Gastrocnemius medialis (tissue), 4 donors: ENCODE data around the gene EPDR1. TPM values are rescaled to one million over a fixed set of nuclear protein-coding genes. Genes with fewer than 3 reads are reported as not detected.

ENCODE experiments used
- ATAC-seq, 2 donors: fragments of 150-250 bp; one replicate each; pipeline ENCODE4 v1.9.1; 2016
- DNase-seq, 2 donors: peaks; one replicate each; pipeline ENCODE4 v3.0.0-alpha.2; 2019
- H3K27ac ChIP-seq, 4 donors: fragments of 200-600 bp; sonication (generic); 1 replicate in 1 of 4; 2 replicates in 3 of 4; pipeline ENCODE4 v1.5.1; 2016 to 2018; ENCODE audit warnings: mild to moderate bottlenecking in 2 of 4, moderate library complexity in 1 of 4
- H3K27me3 ChIP-seq, 3 donors: fragments of 200-600 bp; sonication (generic) in 2 of 3; 1 replicate in 1 of 3; 2 replicates in 2 of 3; pipeline versions ENCODE4 v1.5.1 to v1.6.0; 2016 to 2019; ENCODE audit warnings: mild to moderate bottlenecking in 1 of 3, moderate library complexity in 1 of 3
- H3K36me3 ChIP-seq, 2 donors: fragments of 200-600 bp; sonication (generic) in 1 of 2; one replicate each; pipeline ENCODE4 v1.5.1; 2017 to 2018
- H3K4me1 ChIP-seq, 2 donors: fragments of 200-600 bp; sonication (generic) in 1 of 2; one replicate each; pipeline ENCODE4 v1.5.1; 2016 to 2017; ENCODE audit warnings: mild to moderate bottlenecking in 2 of 2
- H3K4me3 ChIP-seq, 4 donors: fragments of 200-600 bp; sonication (generic) in 3 of 4; 1 replicate in 1 of 4; 2 replicates in 3 of 4; pipeline ENCODE4 v1.5.1; 2016 to 2019; ENCODE audit warnings: mild to moderate bottlenecking in 2 of 4
- H3K9me3 ChIP-seq, 3 donors: fragments of 200-600 bp; sonication (generic) in 2 of 3; 1 replicate in 1 of 3; 2 replicates in 2 of 3; pipeline ENCODE4 v1.5.1; 2016 to 2019
- POLR2A ChIP-seq, 2 donors: fragments of 450-650 bp; IDR thresholded peaks; one replicate each; pipeline ENCODE4 v1.6.1; 2017; ENCODE audit warnings: antibody characterized with exemption in 2 of 2, mild to moderate bottlenecking in 2 of 2, moderate library complexity in 2 of 2
- in situ Hi-C, 4 donors: fragments of 200-750 bp; cut with MboI; loops; one replicate each; pipeline versions ENCODE4 v1.15.0 to v1.8.0; 2017; ENCODE audit warnings: low sequenced_read_pairs in 4 of 4
- intact Hi-C: fragments of 100-400 bp; cut with DNase I; formaldehyde crosslinking; loops from one replicate; pipeline ENCODE4 v1.15.1; 2023; ENCODE audit warnings: low total_unique reads
- total RNA-seq, 4 donors: library from RNA; depleted of rRNA; stranded (reverse); fragments of >200 nt; gene quantifications; one replicate each; pipeline versions ENCODE4 v1.1.0 to v1.2.3, GENCODE V29; 2016
- TF ChIP-seq, protein P1 (sequence below), 5 experiments: fragments of 450-650 bp in 3 of 5; fragments of 200-600 bp in 2 of 5; sonication (generic) in 2 of 5; IDR thresholded peaks in 4 of 5; conservative IDR thresholded peaks in 1 of 5; 1 replicate in 4 of 5; 2 replicates in 1 of 5; pipeline ENCODE4 v1.5.1; 2016 to 2019; ENCODE audit warnings: antibody characterized with exemption in 5 of 5, mild to moderate bottlenecking in 3 of 5, moderate library complexity in 3 of 5

EPDR1 gene
- total RNA-seq: 10 to 100 TPM; 32.2 to 60.2 (median 47.5) TPM

DNA sequence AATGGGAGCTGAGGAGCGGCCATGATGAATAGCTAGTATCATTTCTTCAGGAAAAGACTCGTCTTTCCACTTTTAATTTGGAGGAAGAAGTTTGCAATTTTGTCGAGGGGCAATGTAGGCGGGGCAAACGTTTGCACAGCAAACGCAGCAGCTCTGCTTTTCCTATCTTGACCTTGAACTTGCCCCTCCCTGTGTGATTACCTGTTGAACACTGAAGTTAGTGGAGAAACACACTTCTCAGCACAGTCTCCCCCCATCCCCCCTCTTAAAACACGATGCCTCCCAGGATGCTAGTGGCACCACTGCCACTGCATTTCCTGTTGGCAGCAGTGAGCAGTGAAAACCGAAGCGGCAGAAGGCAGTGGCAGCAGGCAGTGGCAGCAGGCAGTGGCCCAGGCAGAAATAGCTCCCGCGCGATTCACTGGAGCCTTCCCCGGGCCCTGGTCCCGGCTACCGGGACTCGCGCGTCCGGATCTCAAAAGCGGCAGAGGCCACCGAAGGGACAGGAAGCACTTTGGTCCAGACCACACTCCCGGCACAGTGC, at the start of gene EPDR1:
TSS of gene EPDR1 (plus strand) at position 336 of the 544 bp plus-strand sequence. CDS start 300 bp downstream, outside the sequence.
- no peaks in the 10 kb centered on the region for H3K9me3 ChIP-seq
- peak within 1 kb of the TSS; percentile 74 to 85 (median 82) for H3K4me3 ChIP-seq
- DNase-seq (peak; percentile 53 to 77), ATAC-seq (peak; percentile 60 to 78)
- H3K4me1 ChIP-seq: peaks cover 37 to 44% of the 10 kb centered on the region in 2 donors
- in situ Hi-C loops (loop anchor here in 2 of 4 donors (25.0 kb wide), 2 partner anchors 292 to 417 kb away; no protein-coding TSS in a partner anchor), intact Hi-C loops (loop anchor here (2.0 kb wide), 1 partner anchor 258 kb away; the partner anchor contains the start of gene STARD3NL)
- no peaks in the 10 kb centered on the region for H3K36me3 ChIP-seq
- H3K27me3 ChIP-seq: no peaks in the 10 kb centered on the region
- peak within 1 kb of the TSS; percentile 89 to 94 (median 91) for H3K27ac ChIP-seq
- TF ChIP-seq, protein P1, sequence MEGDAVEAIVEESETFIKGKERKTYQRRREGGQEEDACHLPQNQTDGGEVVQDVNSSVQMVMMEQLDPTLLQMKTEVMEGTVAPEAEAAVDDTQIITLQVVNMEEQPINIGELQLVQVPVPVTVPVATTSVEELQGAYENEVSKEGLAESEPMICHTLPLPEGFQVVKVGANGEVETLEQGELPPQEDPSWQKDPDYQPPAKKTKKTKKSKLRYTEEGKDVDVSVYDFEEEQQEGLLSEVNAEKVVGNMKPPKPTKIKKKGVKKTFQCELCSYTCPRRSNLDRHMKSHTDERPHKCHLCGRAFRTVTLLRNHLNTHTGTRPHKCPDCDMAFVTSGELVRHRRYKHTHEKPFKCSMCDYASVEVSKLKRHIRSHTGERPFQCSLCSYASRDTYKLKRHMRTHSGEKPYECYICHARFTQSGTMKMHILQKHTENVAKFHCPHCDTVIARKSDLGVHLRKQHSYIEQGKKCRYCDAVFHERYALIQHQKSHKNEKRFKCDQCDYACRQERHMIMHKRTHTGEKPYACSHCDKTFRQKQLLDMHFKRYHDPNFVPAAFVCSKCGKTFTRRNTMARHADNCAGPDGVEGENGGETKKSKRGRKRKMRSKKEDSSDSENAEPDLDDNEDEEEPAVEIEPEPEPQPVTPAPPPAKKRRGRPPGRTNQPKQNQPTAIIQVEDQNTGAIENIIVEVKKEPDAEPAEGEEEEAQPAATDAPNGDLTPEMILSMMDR (IDR thresholded peaks at IDR 0.05 in 4 of 5, conservative IDR thresholded peaks at IDR 0.05 in 1 of 5): peak in 3 of 5 experiments; percentile 11 to 43 (median 34)
- peak in 1 of 2 donors; percentile 25 for TF ChIP-seq POLR2A (IDR thresholded peaks at IDR 0.05)

DNA sequence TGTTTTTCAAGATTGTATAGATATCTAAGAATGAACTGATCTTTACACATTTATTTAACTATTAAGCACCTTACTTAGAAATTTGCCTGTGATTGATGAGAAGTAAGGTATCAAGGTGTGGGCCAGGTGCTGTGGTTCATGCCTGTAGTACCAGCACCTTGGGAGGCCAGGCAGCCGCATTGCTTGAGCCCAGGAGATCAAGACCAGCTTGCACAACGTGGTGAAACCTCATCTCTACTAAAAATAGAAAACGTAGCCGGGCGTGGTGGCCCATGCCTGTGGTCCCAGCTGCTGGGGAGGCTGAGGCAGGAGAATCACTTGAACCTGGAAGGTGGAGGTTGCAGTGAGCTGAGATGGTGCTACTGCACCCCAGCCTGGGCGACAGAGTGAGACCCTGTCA, 38.4 kb upstream of the EPDR1 start:
- DNase-seq: no peak
- intact Hi-C loops: no loop called here
- TF ChIP-seq, protein P1 (IDR thresholded peaks at IDR 0.05 in 4 of 5, conservative IDR thresholded peaks at IDR 0.05 in 1 of 5): no peak
- TF ChIP-seq POLR2A (IDR thresholded peaks at IDR 0.05): no peak

DNA sequence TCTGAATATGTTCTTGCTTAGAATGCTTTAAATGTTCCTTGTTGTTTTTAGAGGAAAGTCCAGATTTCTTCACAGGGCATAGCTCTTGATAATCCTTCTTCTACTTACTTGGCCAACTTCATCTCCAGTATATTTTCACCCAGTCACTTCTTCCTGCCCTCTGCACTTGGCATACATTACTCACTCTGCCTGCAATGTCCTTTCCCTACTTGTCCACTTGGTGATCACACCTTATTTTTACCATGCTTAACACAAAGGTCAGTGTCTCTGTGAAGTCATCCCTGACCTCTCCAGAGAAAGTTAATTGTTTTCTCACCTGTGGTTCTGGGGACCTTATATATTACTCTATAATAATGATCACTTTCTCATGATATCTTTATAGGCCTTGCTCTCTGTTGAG, 27.1 kb upstream of the EPDR1 start:
- intact Hi-C loops: no loop called here
- no peak for ATAC-seq
- H3K4me3 ChIP-seq: no peak overlapping the region
- TF ChIP-seq, protein P1 (IDR thresholded peaks at IDR 0.05 in 4 of 5, conservative IDR thresholded peaks at IDR 0.05 in 1 of 5): no peak
- TF ChIP-seq POLR2A (IDR thresholded peaks at IDR 0.05): no peak
- H3K9me3 ChIP-seq: no peaks in the 10 kb centered on the region
- no peaks in the 10 kb centered on the region for H3K36me3 ChIP-seq
- no peaks in the 10 kb centered on the region for H3K4me1 ChIP-seq
- no peak for DNase-seq
- no peak overlapping the region for H3K27ac ChIP-seq
- H3K27me3 ChIP-seq: no peaks in the 10 kb centered on the region
- in situ Hi-C loops: no loop called here

More for the DNA sequence above, 38.4 kb upstream of the EPDR1 start:
- no peak for ATAC-seq
- in situ Hi-C loops: no loop called here
- H3K4me3 ChIP-seq: no peak overlapping the region
- H3K36me3 ChIP-seq: no peaks in the 10 kb centered on the region
- no peaks in the 10 kb centered on the region for H3K9me3 ChIP-seq
- H3K4me1 ChIP-seq: no peaks in the 10 kb centered on the region
- no peak overlapping the region for H3K27ac ChIP-seq
- H3K27me3 ChIP-seq: no peaks in the 10 kb centered on the region

DNA sequence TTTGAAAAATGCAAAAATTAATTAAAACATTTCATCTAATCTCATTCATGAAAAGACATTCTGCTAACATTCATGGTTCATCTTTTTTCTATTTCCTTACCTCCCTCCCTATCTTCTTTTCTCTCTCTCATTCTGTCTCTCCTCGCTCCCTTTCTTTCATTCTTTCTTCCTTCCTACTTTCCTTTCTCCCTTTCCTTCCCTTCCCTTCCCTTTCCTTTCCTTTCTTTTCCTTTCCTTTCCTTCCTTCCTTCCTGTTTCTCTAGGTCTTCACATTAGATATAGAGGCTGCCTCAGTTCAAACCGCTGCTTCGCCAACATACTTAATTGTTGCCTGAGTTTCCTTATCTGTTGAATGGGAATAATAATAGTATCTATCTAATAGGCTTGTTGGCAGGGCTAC, 25.8 kb upstream of the EPDR1 start:
- ATAC-seq: no peak
- no peaks in the 10 kb centered on the region for H3K4me1 ChIP-seq
- no peak overlapping the region for H3K27ac ChIP-seq
- H3K4me3 ChIP-seq: no peak overlapping the region
- DNase-seq: no peak
- no peaks in the 10 kb centered on the region for H3K27me3 ChIP-seq
- in situ Hi-C loops: no loop called here
- H3K36me3 ChIP-seq: no peaks in the 10 kb centered on the region
- intact Hi-C loops: no loop called here
- no peaks in the 10 kb centered on the region for H3K9me3 ChIP-seq
- TF ChIP-seq POLR2A (IDR thresholded peaks at IDR 0.05): no peak
- TF ChIP-seq, protein P1 (IDR thresholded peaks at IDR 0.05 in 4 of 5, conservative IDR thresholded peaks at IDR 0.05 in 1 of 5): no peak
